Posterior vena cava (tissue), 2 donors: ENCODE measurements around the gene CCM2. TPM values are rescaled to one million over a fixed set of nuclear protein-coding genes. Genes with fewer than 3 reads are reported as not detected.

ENCODE experiments used
- DNase-seq: peaks from one replicate; pipeline ENCODE4 v3.0.0-alpha.2; 2020; ENCODE audit warnings: low spot score
- intact Hi-C, 2 donors: fragments of 100-400 bp; cut with DNase I; formaldehyde crosslinking; loops; one replicate each; pipeline versions ENCODE4 v1.14.1 to v1.14.2; 2022 to 2023
- long read RNA-seq, 2 donors: library from polyadenylated mRNA; unstranded; transcript quantifications; one replicate each; pipeline ENCODE4 v2.0.0, GENCODE V29; 2020 to 2021
- total RNA-seq, 2 donors: library from RNA; stranded (reverse); fragmentation: NEBNext Ultra II Directional; extraction: Animal tissue kit (Norgen Biotek cat#: 25700); gene quantifications; one replicate each; pipeline ENCODE4 v1.2.1, GENCODE V29; 2021
- donor health status: DM: yes; HTN: yes; CAD: no.
- donor health status: DM: yes; HTN: yes; CAD: no.

Gene CCM2
- total RNA-seq: 10 to 100 TPM; 31.8 to 36.9 TPM
- long read RNA-seq, donor 1, transcript CCM2-201 (10 exons, 1,894 nt): major isoform, 27 of 58 reads
- long read RNA-seq, donor 1, transcript CCM2-218 (9 exons, 1,719 nt): minor isoform, 12 of 58 reads
- long read RNA-seq, donor 1, partial matches to known transcripts: 4 of 58 reads
- long read RNA-seq, donor 1, other reads (novel, unspliced or antisense): 12 of 58 reads
- long read RNA-seq, donor 2, transcript CCM2-201 (10 exons, 1,894 nt): major isoform, 21 of 54 reads
- long read RNA-seq, donor 2, transcript CCM2-218 (9 exons, 1,719 nt): minor isoform, 6 of 54 reads
- long read RNA-seq, donor 2, partial matches to known transcripts: 8 of 54 reads
- long read RNA-seq, donor 2, other reads (novel, unspliced or antisense): 16 of 54 reads

DNA sequence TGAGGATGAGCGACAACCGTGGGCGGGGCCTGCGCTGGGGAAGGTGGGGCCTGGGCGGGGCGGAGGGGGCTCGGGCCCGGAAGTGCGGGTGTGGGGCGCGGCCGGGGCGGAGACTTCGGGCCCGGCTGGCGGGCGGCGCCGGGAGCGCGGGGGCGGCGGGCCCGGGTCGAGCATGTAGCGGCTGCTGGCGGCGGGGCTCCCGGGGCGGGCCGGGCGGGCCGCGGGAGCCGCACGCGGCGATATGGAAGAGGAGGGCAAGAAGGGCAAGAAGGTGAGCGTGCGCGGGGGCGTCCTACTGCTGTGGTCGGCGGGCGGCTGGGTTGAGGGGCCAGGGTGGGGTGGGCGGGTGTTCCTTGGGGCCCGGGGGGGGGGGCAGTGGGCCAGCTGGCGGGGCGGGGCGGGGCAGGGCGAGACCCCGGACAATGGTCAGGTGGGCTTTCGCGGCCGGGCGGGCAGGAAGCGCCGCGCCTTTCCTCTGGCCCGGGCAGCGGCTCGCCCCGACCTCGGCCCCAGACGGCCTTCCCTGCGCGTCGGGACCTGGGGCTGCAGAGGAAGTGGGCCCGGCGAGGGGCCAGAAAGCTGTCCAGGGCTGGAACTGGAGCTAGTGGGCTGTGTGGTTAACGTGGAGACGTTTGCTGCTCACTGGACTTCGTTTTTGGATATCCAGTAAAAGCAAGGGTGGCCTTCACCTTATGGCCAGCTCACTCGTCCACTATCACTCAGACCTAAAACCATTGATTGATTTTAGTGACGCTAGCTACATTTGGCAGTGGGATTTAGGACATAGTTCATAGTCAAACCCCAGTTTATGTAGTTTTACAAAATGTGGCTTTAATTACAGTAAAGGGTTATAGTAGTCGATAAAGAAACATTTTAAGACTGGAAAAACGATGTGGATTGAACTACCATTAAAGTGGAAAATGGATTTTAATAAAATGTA, at the start of gene CCM2:
Gene CCM2 (plus strand): TSS at position 109 of the 940 bp plus-strand sequence. CDS start 133 bp downstream, at position 242.
- intact Hi-C loops: loop anchor here in 1 of 2 donors (10.0 kb wide), 1 partner anchor 114 kb away; the partner anchor contains the start of gene TBRG4
- peak; percentile 88 for DNase-seq

- peak; percentile 28 for DNase-seq
- intact Hi-C loops: no loop called here
These were observed 46.8 kb upstream of the CCM2 start for GRCh38 chr7:44953156-44953555.

DNA sequence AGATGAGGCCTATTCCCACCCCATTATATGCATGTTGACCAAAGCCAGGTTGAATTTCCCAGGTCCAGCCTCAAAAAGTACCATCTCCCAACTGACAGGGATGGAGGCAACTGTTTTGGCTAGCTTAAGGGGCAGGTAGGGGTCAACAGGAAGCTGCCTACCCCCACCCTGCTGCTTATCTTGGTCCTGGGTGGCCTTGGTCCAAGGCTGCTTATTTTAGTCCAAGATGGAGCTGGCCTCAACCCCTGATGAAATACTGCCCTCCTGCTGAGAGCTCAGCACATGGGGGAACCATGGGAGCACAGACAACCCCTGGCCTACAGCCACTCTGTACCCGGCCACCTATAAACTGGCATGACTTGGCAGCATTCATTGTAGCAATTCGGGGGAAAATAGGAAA, 44.3 kb upstream of the CCM2 start:
- intact Hi-C loops: no loop called here
- peak; percentile 30 for DNase-seq

DNA sequence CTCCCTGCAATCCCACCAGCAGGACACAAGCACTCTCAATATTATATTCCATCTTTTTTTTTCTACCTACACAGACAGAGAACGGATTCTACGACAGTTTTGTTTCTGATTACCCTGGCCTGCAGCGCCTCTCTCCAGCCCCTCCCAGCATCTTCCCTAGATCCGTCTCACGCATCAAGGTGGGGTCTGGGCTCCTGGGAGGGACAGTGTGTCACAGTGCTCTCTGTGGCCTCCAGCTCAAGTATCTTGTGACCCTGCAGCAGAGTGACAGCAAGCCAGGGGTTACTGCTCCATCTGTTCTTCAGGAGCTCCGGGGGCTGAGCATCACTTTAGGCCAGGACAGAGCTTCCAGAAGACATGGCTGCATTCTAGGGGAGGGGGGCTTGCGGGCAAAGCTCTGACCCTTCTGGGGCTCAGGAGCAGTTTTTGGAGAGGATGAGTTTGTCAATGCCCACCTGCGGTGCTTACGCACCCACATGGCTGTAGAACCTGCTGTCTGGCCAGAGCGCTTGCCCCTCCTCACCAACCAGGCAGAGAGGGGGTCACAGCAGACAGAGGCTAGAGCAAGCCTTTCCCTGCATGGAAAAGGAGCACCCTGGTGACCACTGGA, 43.7 kb upstream of the CCM2 start:
- intact Hi-C loops: no loop called here
- peak; percentile 67 for DNase-seq

GRCh38 chr7:44958645-44959344, 41.2 kb upstream of the CCM2 start:
- no peak for DNase-seq

DNA sequence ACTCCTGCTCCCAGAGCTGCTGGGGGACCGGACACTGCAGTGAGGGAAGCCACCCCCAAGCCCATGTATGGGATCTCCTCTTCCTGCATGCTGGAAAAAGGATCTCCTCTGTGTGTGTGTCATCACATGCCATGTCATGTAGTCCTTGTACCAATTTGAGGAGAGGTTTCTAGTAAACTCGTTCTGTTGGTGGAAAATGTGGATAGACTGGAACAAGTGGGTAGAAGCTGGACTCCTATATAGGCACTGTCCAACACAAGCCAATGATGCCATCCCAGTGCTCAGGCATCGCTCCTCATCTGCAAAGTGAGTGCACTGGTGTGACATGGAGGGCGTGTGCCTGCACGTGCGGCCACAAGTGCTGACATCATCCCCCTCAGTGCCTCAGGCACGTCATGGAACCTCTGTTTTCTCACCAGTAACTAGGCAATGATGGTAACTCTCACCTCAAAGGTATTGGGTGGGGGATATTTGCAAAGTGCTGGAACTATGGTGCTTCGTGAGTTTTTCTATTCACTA, 40.5 kb upstream of the CCM2 start:
- DNase-seq: peak; percentile 49
- intact Hi-C loops: no loop called here

More at GRCh38 chr7:44958645-44959344, 41.2 kb upstream of the CCM2 start:
- intact Hi-C loops: no loop called here

DNA sequence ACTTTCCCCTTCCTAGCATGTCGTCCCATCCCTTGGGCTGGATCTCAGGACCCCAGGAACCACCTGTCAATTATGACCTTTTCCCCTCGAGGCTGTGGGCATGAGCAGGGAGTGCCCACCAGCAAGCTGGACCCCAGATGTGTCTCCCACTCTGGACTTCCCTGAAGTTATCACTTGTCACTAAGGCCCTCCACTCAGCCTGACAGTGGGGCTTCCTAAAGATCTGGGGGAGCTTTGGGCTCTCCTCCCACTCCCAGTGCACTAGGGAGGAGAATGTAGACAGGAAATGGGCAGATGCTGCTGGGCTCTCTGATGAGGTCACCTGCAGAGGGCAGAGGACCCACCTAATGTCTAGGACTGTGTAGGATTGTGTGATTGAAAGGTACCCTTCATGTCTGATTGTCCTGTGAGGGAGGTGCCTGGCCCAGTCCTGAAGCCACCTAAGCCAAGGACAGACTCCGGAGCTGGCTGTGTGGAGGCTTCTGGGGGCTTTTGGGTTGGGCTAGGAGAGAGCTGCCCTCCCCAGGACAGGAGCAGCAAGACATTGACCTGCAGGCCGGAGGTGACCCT, 39.9 kb upstream of the CCM2 start:
- DNase-seq: peak; percentile 55

DNA sequence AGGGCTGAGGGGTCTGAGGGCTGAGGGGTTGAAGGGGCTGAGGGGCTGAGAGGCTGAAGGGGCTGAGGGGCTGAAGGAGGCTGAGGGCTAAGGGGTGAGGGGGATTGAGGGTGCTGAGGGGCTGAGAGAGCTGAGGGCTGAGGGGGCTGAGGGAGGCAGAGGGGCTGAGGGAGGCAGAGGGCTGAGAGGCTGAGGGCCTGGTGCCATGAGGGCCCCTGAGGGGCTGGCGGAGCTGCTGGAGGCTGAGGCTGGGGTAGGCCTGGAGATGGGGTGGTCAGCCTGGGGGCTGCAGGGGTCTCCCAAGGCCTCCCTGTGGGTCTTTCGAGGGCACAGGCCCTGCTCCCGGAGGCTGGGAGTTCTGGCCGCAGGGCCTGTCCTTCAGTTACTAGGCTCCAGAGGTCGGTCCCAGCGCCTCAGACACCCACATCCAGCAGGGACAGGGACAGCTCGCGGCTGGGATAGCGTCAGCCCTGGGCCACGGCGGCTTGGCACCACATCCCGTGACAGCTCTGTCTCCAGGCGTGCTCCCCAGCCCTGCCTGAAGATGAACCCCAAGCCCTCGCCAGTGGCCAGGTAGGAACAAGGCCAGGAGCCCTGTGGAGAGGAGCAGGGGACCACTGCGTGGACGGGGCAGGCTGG, 38.0 kb upstream of the CCM2 start:
- peak; percentile 81 for DNase-seq
- intact Hi-C loops: loop anchor here in 1 of 2 donors (10.0 kb wide), 1 partner anchor 173 kb away; no protein-coding TSS in a partner anchor

More for the DNA sequence above, 39.9 kb upstream of the CCM2 start:
- intact Hi-C loops: loop anchor here in 1 of 2 donors (10.0 kb wide), 1 partner anchor 175 kb away; no protein-coding TSS in a partner anchor

- peak; percentile 83 for DNase-seq
- intact Hi-C loops: loop anchor here in 1 of 2 donors (10.0 kb wide), 1 partner anchor 172 kb away; no protein-coding TSS in a partner anchor
These were observed 37.3 kb upstream of the CCM2 start for GRCh38 chr7:44962483-44963251.

GRCh38 chr7:44963364-44964290, 36.4 kb upstream of the CCM2 start:
- peak; percentile 74 for DNase-seq
- intact Hi-C loops: loop anchor here in 1 of 2 donors (10.0 kb wide), 1 partner anchor 171 kb away; no protein-coding TSS in a partner anchor

GRCh38 chr7:44964384-44964830, 35.6 kb upstream of the CCM2 start:
- peak; percentile 34 for DNase-seq
- intact Hi-C loops: loop anchor here in 1 of 2 donors (10.0 kb wide), 1 partner anchor 170 kb away; no protein-coding TSS in a partner anchor

- peak; percentile 81 for DNase-seq
- intact Hi-C loops: loop anchor here in 1 of 2 donors (10.0 kb wide), 1 partner anchor 170 kb away; no protein-coding TSS in a partner anchor
These were observed 35.1 kb upstream of the CCM2 start for GRCh38 chr7:44964831-44965440.

DNA sequence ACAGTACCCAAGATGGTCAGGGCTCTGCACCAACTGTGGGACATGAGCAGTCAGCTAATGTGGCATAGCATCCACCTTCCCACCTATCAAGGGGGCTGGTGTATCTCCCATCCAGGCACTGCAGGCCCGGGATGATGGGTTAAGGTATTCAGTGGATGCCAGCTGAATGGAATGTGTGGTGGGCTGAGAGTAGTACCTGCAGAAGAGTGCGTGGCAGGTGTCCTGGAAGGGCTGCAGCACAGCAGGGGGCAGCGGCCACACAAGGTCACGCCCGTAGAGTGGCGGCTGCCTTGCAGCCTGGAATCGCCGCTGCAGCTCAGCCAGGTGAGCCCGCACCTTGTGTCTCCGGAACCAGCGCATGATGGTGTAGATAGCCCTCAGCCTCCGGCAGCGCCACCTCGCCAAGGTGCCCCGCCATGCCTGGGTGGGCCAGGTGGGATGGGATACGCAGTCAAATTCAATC, 34.5 kb upstream of the CCM2 start:
- peak; percentile 56 for DNase-seq

DNA sequence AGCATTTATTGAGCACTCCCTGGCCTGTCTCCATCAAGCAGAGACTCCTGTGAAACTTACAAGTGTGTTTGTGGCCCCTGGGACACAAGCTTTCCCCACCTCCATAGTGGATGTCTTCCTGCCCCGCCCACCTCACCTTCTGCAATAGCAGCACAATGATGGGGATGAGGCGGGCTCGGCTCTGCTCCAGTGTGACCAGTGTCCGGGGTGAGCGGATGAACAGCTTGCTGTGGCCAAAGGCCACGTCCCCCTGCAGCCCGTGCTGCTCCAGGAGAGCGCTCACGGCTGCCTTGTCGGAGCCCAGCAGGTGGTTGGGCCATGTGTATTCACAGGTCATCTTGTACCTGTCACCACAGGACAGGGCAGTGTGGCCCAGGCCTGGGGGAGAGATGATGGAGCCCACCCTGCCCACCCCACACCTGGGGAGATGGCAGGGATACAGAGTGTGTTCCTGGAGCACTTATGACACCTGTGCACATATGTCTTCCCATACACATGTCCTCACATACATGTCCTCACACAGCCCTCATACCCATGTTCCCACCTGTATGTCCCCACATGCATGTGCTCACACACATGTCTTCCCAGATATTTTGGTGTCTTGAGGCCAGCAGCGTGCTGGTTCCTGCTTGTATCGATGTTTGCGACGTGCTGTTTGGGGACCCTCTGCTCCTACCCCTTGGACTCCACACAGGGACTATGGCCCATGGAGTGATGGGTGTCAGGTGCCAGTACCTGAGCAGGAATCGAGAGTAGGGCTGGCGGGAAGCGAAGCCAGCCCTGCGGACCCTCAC, 33.9 kb upstream of the CCM2 start:
- peak; percentile 72 for DNase-seq
- intact Hi-C loops: loop anchor here in 1 of 2 donors (10.0 kb wide), 1 partner anchor 169 kb away; no protein-coding TSS in a partner anchor

More for the DNA sequence above, 34.5 kb upstream of the CCM2 start:
- intact Hi-C loops: loop anchor here in 1 of 2 donors (10.0 kb wide), 1 partner anchor 169 kb away; no protein-coding TSS in a partner anchor
